H1 (cell line): Measurements from ENCODE around the gene PPFIA4. TPM values are rescaled to one million over a fixed set of nuclear protein-coding genes. Genes with fewer than 3 reads are reported as not detected.

Source experiments
- CHD7 ChIP-seq: fragments of 300-600 bp; sonication (generic); IDR thresholded peaks from 2 replicates; pipeline ENCODE4 v1.7.1; 2012; ENCODE audit warnings: low read length, moderate library complexity, mild to moderate bottlenecking, inconsistent platforms; ENCODE audit not compliant: insufficient replicate concordance
- CTCF ChIP-seq, 3 experiments: IDR thresholded peaks; 1 replicate in 2 of 3; 2 replicates in 1 of 3; pipeline versions ENCODE4 v1.5.1 to v1.6.1; 2011; ENCODE audit warnings: low read length in 3 of 3, mild to moderate bottlenecking in 3 of 3, inconsistent platforms in 2 of 3, low read depth in 1 of 3, moderate library complexity in 1 of 3; ENCODE audit not compliant: insufficient read depth in 1 of 3; ENCODE audit errors: control extremely low read depth in 1 of 3
- GABPA ChIP-seq: IDR thresholded peaks from 2 replicates; pipeline ENCODE4 v1.6.1; 2011; ENCODE audit warnings: mild to moderate bottlenecking, low read length, moderate library complexity, borderline replicate concordance; ENCODE audit not compliant: insufficient read depth
- HDAC2 ChIP-seq, 2 experiments: fragments of 300-600 bp in 1 of 2; sonication (generic) in 1 of 2; IDR thresholded peaks; 2 replicates each; pipeline ENCODE4 v1.6.1; 2011 to 2012; ENCODE audit warnings: low read depth in 2 of 2, low read length in 2 of 2, mild to moderate bottlenecking in 2 of 2, moderate library complexity in 2 of 2, borderline replicate concordance in 1 of 2, inconsistent platforms in 1 of 2
- polyA plus RNA-seq, 7 experiments: library from polyadenylated mRNA; depleted of rRNA in 3 of 7; stranded (reverse) in 5 of 7; unstranded in 2 of 7; fragments of >200 nt in 5 of 7; fragments of 200-250 nt in 2 of 7; gene quantifications; 1 replicate in 5 of 7; 2 replicates in 1 of 7; 4 replicates in 1 of 7; pipeline versions ENCODE4 v1.2.1 to v1.2.3, GENCODE V29; 2011 to 2013; ENCODE audit warnings: missing spikeins in 2 of 7, mixed read lengths in 2 of 7
- total RNA-seq: library from RNA; stranded (reverse); fragmentation: NEBNext Ultra II Directional; extraction: Animal tissue kit (Norgen Biotek cat#: 25700); gene quantifications from 2 replicates; pipeline ENCODE4 v1.2.1, GENCODE V29; 2021
- TF ChIP-seq, protein P1 (sequence below): IDR thresholded peaks from 2 replicates; pipeline ENCODE4 v1.6.1; 2011; ENCODE audit warnings: low read length, improper control_type of control experiment

PPFIA4 gene
- total and polyA plus RNA-seq, 2 of the 8 experiments (the other 6 are each of a cell fraction or from before 2014, with no cell fraction given): 9.0 to 9.9 TPM

DNA sequence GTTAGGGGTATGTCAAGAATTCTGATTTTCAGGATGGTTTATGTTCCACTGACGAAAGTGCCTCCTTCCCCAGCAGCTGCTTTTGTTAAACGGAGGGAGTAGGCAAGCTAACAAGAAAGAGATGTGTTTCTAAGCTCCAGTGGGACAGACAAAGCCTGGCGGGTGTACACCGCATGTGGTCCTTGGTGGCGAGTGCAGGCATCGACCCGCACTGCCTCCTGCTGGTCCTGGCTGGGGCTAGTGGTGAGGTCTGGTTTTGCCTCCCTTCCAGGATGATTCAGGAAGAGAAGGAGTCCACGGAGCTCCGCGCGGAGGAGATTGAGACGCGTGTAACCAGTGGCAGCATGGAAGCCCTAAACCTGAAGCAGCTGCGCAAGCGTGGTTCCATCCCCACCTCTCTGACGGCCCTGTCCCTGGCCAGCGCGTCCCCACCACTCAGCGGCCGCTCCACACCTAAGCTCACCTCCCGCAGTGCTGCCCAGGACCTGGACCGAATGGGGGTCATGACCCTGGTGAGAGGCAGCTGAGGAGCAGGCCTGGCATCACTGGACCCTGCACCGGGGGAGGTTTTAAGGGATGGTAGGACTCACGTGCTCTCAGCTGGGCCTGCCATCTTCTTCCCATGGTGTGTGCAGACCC is 29.0 kb downstream of the PPFIA4 start (continued):
- TF ChIP-seq CTCF (IDR thresholded peaks at IDR 0.05; ENCODE audit: control extremely low read depth in 1 of 3, insufficient read depth in 1 of 3, low read depth in 1 of 3, low read length in 3 of 3) (peak; percentile 65 to 82 (median 70)), CHD7 (no peak), GABPA (0 out of 2 replicates have a peak, but pooled peaks have one; percentile 27), HDAC2 (IDR thresholded peaks at IDR 0.05; ENCODE audit: borderline replicate concordance in 1 of 2, low read depth in 2 of 2, low read length in 2 of 2) (0 out of 4 replicates have a peak, but pooled peaks of 1 of the 2 experiments have one; percentile 43)
- TF ChIP-seq, protein P1, sequence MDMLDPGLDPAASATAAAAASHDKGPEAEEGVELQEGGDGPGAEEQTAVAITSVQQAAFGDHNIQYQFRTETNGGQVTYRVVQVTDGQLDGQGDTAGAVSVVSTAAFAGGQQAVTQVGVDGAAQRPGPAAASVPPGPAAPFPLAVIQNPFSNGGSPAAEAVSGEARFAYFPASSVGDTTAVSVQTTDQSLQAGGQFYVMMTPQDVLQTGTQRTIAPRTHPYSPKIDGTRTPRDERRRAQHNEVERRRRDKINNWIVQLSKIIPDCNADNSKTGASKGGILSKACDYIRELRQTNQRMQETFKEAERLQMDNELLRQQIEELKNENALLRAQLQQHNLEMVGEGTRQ: no peak
